GM12864 (cell line): ENCODE measurements around the gene DDX53.

Source experiments
- DNase-seq: peaks from one replicate; pipeline ENCODE4 v3.0.0-alpha.2; 2011; ENCODE audit warnings: low read depth
- H3K4me3 ChIP-seq: 2 replicates; pipeline ENCODE4 v1.5.1; 2011; ENCODE audit warnings: mild to moderate bottlenecking, low read depth, low read length, control low read depth
- TF ChIP-seq, protein P1 (sequence below): IDR thresholded peaks from 2 replicates; pipeline ENCODE4 v1.5.1; 2011; ENCODE audit warnings: low read depth, mild to moderate bottlenecking, moderate library complexity, low read length, control low read depth, inconsistent platforms; ENCODE audit errors: missing control alignments

Gene DDX53

DNA sequence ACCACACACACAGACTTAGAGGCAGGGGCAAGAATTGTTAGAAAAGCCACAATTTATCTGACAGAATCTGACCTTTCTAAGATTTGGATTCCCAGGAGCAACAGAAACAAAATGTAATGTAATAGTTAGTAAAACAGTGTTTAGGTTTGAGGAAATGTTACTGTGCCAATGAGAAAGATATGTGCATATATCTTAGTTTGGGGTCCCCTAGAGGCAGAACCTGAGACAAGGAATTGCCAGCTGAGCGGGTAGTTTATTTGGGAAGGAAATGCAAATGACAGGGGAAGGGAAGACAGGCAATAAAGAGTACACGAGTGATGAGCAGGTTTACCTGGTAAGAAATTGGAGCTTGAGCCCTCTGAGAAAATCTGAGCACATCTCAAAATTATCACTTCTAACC lies 31.3 kb upstream of the DDX53 start:
- H3K4me3 ChIP-seq: no peak overlapping the region
- DNase-seq: no peak
- TF ChIP-seq, protein P1, sequence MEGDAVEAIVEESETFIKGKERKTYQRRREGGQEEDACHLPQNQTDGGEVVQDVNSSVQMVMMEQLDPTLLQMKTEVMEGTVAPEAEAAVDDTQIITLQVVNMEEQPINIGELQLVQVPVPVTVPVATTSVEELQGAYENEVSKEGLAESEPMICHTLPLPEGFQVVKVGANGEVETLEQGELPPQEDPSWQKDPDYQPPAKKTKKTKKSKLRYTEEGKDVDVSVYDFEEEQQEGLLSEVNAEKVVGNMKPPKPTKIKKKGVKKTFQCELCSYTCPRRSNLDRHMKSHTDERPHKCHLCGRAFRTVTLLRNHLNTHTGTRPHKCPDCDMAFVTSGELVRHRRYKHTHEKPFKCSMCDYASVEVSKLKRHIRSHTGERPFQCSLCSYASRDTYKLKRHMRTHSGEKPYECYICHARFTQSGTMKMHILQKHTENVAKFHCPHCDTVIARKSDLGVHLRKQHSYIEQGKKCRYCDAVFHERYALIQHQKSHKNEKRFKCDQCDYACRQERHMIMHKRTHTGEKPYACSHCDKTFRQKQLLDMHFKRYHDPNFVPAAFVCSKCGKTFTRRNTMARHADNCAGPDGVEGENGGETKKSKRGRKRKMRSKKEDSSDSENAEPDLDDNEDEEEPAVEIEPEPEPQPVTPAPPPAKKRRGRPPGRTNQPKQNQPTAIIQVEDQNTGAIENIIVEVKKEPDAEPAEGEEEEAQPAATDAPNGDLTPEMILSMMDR: no peak

DNA sequence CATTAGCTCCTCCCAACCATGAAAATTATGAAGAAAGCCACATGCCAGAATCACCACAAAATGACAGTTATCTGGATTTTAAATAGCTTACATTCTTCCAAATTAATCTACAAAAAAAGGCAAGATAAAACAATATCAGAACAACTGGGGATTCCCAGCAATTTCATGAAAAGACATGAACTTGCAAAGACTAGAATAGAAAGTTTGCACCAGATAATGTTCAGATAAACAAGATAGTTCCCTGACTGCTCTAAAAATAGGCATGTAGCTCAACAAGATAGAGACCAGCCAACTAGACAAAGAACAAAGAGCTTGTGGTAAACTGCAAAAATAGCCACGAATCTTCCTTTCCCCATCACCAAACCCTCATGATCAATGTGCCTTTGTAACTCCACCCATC lies 30.3 kb upstream of the DDX53 start:
- H3K4me3 ChIP-seq: no peak overlapping the region
- no peak for DNase-seq
- TF ChIP-seq, protein P1: no peak

DNA sequence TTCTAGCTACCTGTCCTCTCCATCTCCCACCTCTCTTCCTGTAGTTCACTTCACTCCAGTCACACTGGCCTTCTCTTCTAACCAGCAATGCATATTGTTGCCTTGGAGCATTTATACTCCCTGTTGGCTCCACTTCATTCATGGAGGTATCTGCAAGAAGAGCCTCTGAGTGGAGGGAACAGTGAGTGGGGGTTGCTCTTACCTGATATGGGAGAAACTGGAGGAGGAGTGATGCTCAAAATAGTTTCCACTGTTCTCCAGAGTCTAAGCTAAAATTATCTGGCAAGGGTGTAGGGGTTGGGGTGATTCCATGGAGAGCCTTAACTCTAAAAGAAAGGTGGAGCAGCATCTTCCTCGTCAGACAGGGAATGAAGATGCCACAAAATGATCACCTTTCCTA lies 28.9 kb upstream of the DDX53 start:
- TF ChIP-seq, protein P1: no peak
- no peak overlapping the region for H3K4me3 ChIP-seq
- DNase-seq: no peak

DNA sequence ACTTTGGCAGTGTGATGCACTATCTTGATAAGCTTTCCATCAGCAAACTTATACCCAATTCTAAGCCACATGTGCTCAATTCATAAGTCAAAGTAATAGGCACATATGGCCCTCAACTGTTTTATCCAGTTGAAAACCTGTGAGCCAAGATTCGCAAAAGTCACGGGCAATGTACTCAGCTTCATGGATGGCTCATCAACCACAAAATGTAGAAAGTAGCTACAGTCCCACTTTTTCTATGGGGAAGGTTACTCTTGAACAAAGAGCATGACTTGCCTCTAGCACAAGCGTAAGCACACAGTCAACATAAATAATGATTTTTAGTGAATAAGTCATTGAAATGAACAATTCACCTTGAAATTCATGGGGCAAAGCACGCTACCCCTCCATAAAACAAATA lies 25.1 kb upstream of the DDX53 start:
- TF ChIP-seq, protein P1: no peak

DNA sequence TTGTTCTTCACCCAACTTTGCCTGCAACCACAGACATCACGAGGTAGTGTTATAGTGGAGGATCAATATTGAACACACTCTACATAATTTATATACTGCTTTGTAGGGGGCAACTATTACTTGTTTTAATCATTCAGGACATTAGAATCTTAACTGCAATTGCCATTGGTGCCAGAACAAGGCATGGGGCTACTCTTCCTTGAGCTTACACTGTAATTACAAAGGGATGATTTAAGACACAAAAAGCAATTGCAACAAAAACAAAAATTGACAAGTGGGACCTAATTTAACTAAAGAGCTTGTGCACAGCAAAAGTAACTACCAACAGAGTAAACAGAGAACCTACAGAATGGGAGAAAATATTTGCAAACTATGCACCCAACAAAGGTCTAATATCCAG lies 24.0 kb upstream of the DDX53 start:
- TF ChIP-seq, protein P1: no peak
- no peak overlapping the region for H3K4me3 ChIP-seq
- DNase-seq: no peak

More for the DNA sequence above, 25.1 kb upstream of the DDX53 start:
- H3K4me3 ChIP-seq: no peak overlapping the region
- DNase-seq: no peak

DNA sequence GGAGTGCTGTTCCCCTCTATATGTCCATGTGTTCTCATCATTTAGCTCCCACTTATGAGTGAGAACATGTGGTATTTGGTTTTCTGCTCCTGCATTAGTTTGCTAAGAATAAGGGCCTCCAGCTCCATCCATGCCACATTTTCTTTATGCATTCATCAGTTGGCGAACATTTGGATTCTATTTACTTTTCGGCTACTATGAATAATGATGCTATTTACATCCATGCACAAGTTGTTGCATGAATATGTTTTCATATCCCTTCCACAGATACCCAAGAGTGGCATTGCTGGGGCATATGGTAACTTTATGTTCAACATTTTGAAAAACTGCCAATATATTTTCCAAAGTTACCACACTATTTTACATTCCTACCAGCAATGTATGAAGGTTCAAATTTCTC lies 13.8 kb upstream of the DDX53 start:
- TF ChIP-seq, protein P1: no peak
- DNase-seq: no peak
- H3K4me3 ChIP-seq: no peak overlapping the region

DNA sequence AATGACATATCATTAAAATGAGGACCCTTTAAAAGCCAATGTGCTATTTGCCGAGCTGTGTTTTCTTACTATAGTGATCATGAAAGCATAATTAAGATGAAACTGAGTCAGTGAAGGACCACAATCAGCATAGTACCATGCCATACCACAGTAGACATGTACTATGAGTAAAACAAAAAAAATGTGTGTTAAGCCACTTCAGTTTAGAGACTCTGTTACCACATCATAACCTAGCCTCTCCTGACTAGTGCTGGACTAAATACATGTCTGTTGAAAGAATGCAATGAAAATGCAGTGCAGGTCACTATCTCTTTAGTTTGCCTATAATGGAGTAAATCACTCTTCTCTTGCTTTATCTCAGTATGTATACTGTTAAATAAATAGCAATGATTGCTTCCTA lies 12.3 kb upstream of the DDX53 start:
- TF ChIP-seq, protein P1: no peak
- no peak overlapping the region for H3K4me3 ChIP-seq
- no peak for DNase-seq
